Keratinocyte (primary cell): ENCODE measurements around the gene ZBTB7A.
"Not testable (repeated sequence)": the region's sequence is repeated elsewhere in the genome, so short reads cannot be mapped to it uniquely, and the experiment has no call there.

Source experiments
- CTCF ChIP-seq, 3 experiments: IDR thresholded peaks in 1 of 3; conservative IDR thresholded peaks in 1 of 3; optimal IDR thresholded peaks in 1 of 3; 2 replicates in 2 of 3; 3 replicates in 1 of 3; pipeline versions ENCODE3 to v1.5.1; 2011; ENCODE audit warnings: low read length in 3 of 3, mild to moderate bottlenecking in 3 of 3, moderate library complexity in 2 of 3, control low read depth in 1 of 3, inconsistent platforms in 1 of 3; ENCODE audit not compliant: insufficient read depth in 2 of 3; ENCODE audit errors: extremely low read depth in 1 of 3
- EZH2 ChIP-seq: IDR thresholded peaks from one replicate; pipeline ENCODE4 v1.6.1; 2012; ENCODE audit warnings: inconsistent platforms, mild to moderate bottlenecking, low read length, moderate library complexity

- not testable (repeated sequence) for TF ChIP-seq CTCF (optimal IDR thresholded peaks at IDR 0.05 in 1 of 3, IDR thresholded peaks at IDR 0.05 in 1 of 3, conservative IDR thresholded peaks at IDR 0.05 in 1 of 3; ENCODE audit: extremely low read depth in 1 of 3, insufficient read depth in 2 of 3, low read length in 3 of 3); EZH2
Measured at GRCh38 chr19:4011430-4011829, 55.3 kb downstream of the ZBTB7A start.
